ENCODE results near the gene NR1H4. TPM values are rescaled to one million over a fixed set of nuclear protein-coding genes. Genes with fewer than 3 reads are reported as not detected.

The NR1H4 gene
- total RNA-seq, 2 donors from 2014 or later, result 2.2 to 20.5 TPM

DNA sequence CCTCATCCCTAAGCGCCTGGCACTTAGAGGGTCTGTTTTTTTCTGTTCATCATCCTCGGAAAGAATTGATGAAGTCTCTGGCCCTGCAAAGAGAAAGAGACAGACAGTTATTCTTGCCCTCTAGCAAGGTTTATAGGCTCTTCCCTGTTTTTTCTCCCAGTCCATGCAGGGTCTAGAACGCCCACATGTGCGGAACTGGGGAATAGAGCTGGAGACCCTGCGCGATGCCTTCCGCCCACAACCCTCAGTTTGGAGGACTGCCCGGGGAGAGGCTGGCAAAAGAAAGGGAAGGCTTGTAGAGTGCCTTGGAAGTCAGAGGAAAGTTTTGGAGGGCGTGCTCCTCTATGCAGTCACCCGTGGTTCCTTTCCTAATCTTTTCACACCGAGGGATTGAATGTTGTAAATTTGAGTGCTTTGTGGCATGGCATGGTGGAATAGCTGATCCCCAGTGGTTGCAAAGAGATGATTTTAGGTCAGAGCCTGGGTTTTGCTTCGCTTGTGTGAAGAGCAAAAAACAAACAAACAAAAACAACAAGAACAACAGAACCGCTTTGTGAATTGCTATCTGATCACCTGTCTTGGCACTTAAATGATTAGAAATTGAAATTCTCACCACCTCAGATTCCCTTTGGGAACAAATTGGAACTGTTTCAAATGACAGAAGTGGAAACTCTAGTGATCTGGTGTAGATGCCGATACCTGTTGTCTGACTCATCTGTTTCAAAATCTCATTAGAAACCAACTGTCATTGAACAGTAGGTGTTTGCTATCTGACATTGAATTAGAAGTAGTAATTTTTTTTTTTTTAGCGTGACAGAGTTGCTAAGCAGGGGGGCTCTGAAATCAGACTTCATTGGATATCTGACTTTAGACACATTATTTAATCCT, 100.8 kb downstream of the NR1H4 start:
- peak overlapping the region; percentile 79 for H3K27ac ChIP-seq
- H3K4me1 ChIP-seq, result no peaks in the 10 kb centered on the region
- H3K9me3 ChIP-seq, result no peaks in the 10 kb centered on the region
- intact Hi-C loops (cut with DNase I), result no loop called here
- H3K36me3 ChIP-seq, result no peaks in the 10 kb centered on the region
- peak overlapping the region; percentile 55 for H3K4me3 ChIP-seq
- DNase-seq, result peak; percentile 45
- TF ChIP-seq, protein P1, sequence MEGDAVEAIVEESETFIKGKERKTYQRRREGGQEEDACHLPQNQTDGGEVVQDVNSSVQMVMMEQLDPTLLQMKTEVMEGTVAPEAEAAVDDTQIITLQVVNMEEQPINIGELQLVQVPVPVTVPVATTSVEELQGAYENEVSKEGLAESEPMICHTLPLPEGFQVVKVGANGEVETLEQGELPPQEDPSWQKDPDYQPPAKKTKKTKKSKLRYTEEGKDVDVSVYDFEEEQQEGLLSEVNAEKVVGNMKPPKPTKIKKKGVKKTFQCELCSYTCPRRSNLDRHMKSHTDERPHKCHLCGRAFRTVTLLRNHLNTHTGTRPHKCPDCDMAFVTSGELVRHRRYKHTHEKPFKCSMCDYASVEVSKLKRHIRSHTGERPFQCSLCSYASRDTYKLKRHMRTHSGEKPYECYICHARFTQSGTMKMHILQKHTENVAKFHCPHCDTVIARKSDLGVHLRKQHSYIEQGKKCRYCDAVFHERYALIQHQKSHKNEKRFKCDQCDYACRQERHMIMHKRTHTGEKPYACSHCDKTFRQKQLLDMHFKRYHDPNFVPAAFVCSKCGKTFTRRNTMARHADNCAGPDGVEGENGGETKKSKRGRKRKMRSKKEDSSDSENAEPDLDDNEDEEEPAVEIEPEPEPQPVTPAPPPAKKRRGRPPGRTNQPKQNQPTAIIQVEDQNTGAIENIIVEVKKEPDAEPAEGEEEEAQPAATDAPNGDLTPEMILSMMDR (IDR thresholded peaks at IDR 0.05), result no peak
- peak overlapping the region; percentile 77 to 89 for H3K9ac ChIP-seq (ENCODE audit: low read depth in 2 of 2, low read length in 2 of 2)
- H3K27me3 ChIP-seq, result no peaks in the 10 kb centered on the region

DNA sequence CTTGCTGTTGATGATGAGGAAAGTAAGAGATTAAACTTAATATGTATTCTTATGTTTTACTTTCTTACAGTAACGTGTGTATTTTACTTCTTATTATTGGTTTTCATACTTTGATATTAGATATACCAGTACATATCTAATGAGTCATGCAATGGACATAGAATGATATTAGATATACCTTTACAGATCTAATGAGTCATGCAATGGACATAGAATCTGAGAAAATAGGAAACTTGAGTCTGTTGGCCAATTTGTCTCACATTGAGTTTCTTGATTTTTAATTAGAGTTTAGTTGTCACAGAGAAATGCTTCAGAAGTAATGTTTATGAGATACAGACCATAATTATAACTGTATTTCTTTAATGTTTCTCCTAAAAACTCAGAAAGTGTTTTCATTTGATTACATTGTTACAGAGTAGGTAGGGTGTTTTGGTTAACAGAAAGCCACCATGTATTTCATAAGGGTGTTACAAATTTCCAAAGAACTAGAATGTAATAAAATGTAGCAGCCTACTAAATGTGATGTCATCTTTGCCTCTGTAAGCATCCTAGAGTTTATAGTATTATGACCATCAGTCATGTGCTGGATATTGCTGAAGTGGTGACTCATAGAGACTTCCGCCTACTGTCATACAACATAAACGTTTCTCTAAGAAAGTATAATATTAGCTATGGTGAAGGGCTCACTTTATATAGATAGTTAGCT, 102.8 kb downstream of the NR1H4 start:
- TF ChIP-seq, protein P1 (IDR thresholded peaks at IDR 0.05), result no peak
- Histone ChIP-seq H3K9ac (ENCODE audit: low read depth in 2 of 2, low read length in 2 of 2) (no peak overlapping the region), H3K36me3 (no peaks in the 10 kb centered on the region), H3K27me3 (no peaks in the 10 kb centered on the region), H3K4me1 (no peaks in the 10 kb centered on the region), H3K27ac (no peak overlapping the region), H3K4me3 (no peak overlapping the region), H3K9me3 (no peaks in the 10 kb centered on the region)
- intact Hi-C loops (cut with DNase I), result no loop called here
- DNase-seq, result no peak

DNA sequence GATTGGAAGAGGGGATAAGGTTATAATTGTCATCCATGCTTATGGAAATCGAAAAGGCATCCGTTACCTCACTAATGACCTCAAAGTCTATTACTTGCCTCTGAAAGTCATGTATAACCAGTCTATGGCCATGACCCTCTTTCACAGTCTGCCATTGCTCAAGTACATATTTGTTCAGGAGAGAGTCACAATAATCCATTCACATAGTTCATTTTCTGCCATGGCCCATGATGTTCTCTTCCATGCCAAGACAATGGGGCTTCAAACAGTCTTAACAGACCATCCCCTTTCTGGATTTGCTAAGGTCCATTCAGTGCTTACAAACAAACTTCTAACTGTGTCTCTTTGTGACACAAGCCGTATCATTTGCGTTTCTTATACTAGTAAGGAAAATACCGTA, 105.3 kb downstream of the NR1H4 start:
- H3K9me3 ChIP-seq, result no peaks in the 10 kb centered on the region
- H3K4me3 ChIP-seq, result no peak overlapping the region
- TF ChIP-seq, protein P1 (IDR thresholded peaks at IDR 0.05), result no peak
- no peaks in the 10 kb centered on the region for H3K36me3 ChIP-seq
- no peak for DNase-seq
- no peaks in the 10 kb centered on the region for H3K27me3 ChIP-seq
- no peaks in the 10 kb centered on the region for H3K4me1 ChIP-seq
- intact Hi-C loops (cut with DNase I), result no loop called here
- H3K9ac ChIP-seq (ENCODE audit: low read depth in 2 of 2, low read length in 2 of 2), result no peak overlapping the region
- H3K27ac ChIP-seq, result no peak overlapping the region

DNA sequence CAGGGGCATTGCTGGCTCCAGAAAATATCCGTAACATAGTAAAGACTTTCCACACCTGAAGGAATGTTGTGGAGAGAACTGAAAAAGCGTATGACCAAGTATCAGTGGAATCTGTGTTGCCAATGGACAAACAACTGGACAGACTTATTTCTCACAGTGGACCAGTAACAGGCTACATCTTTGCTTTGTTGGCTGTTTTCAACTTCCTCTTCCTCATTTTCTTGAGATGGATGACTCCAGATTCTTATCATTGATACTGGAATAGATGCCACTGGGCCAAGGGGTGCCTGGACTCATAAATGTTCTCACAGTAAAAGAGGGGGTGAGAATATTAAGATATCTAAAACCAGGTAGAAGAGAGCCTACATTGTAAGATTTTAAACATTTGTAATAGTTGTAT, 106.2 kb downstream of the NR1H4 start:
- Histone ChIP-seq H3K9me3 (no peaks in the 10 kb centered on the region), H3K4me1 (no peaks in the 10 kb centered on the region), H3K36me3 (no peaks in the 10 kb centered on the region), H3K4me3 (no peak overlapping the region), H3K27me3 (no peaks in the 10 kb centered on the region), H3K27ac (no peak overlapping the region), H3K9ac (ENCODE audit: low read depth in 2 of 2, low read length in 2 of 2) (no peak overlapping the region)
- TF ChIP-seq, protein P1 (IDR thresholded peaks at IDR 0.05), result no peak
- intact Hi-C loops (cut with DNase I), result no loop called here
- DNase-seq, result no peak

DNA sequence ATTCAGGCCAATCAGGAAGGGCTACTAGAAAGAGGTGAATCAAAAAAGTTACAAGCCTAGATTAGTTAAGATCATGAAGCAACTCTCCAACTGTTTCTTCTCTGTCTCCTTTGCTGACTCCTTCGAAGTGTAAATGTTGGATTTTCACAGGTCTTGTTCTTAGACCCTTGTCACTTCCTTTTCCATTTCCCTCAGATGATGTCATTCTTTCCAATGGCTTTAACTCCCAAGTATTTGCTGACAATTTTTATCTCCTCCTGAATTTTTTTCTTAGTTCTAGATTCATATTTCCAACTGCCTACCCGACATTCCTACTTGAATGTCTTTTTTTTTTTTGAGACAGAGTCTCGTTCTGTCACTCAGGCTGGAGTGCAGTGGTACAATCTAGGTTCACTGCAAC, 110.6 kb downstream of the NR1H4 start:
- H3K27me3 ChIP-seq, result no peaks in the 10 kb centered on the region
- H3K27ac ChIP-seq, result no peak overlapping the region
- no peak overlapping the region for H3K9ac ChIP-seq (ENCODE audit: low read depth in 2 of 2, low read length in 2 of 2)
- intact Hi-C loops (cut with DNase I), result no loop called here
- no peaks in the 10 kb centered on the region for H3K36me3 ChIP-seq
- no peak overlapping the region for H3K4me3 ChIP-seq
- no peaks in the 10 kb centered on the region for H3K9me3 ChIP-seq
- no peak for DNase-seq
- TF ChIP-seq, protein P1 (IDR thresholded peaks at IDR 0.05), result no peak
- no peaks in the 10 kb centered on the region for H3K4me1 ChIP-seq

Measured in colonic mucosa (tissue), 4 donors.